ENCODE data around the gene FAM171A1.
"Not testable (repeated sequence)": the region's sequence is repeated elsewhere in the genome, so short reads cannot be mapped to it uniquely, and the experiment has no call there.

FAM171A1 gene

GRCh38 chr10:15316145-15316544 is 54.9 kb downstream of the FAM171A1 start:
- no peak for DNase-seq

DNA sequence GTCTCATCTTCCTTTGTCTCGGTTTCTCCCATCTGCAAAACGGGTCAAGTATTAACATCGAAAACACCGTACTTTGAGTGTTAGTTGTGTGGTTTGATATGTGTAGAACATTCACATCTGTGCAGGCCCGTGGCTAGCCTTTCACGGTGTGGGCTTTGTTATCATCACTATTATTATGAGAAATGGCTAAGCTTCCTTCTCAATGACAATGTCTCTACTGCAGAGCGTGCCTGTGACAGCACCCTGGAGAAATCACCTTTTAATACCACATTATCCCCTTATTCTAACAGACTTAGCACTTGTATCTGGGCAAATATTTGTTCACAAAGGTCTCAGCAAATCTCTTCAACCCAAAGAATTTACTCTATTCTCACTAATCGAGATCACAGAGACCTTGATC is 55.8 kb downstream of the FAM171A1 start:
- DNase-seq, result no peak

- no peak for DNase-seq
These were observed 56.5 kb downstream of the FAM171A1 start for GRCh38 chr10:15314482-15315045.

DNA sequence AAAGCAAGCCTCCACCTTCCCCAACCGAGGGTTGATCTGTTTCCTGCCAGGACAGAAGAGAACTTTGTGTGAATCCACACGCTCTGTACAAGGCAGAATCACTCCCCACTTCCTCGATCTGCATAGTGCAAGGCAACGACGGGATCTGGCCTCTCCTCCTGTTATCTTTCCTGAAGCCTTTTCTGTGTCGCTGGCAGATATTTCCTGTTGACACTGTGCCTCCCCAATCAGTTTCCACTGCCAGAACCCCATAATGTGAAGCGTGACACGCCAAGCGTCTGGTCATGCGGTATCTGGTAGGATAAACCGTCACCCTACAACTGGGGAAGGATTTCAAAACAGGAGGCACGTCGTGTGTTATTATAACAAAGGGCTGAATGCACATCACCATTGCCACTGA is 57.2 kb downstream of the FAM171A1 start:
- no peak for DNase-seq

- DNase-seq, result no peak
These were observed 58.0 kb downstream of the FAM171A1 start for GRCh38 chr10:15313047-15313446.

GRCh38 chr10:15311569-15312280 is 59.4 kb downstream of the FAM171A1 start:
- DNase-seq, result no peak

GRCh38 chr10:15310776-15311568 is 60.1 kb downstream of the FAM171A1 start:
- DNase-seq, result no peak

DNA sequence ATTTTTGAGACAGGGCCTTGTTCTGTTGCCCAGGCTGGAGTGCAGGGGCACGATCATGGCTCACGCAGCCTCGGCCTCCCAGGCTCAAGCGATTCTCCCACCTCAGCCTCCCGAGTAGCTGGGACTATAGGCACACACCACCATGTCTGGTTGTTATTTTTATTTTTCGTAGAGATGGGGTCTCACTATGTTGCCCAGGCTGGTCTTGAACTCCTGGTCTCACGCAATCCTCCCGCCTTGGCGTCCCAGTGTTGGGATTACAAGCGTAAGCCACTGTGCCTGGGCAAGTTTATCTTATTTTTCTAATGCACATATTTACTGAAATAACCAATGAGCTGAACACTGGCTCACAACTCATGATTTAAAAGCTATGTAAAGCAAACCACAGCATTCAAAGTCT is 61.9 kb downstream of the FAM171A1 start:
- no peak for DNase-seq

DNA sequence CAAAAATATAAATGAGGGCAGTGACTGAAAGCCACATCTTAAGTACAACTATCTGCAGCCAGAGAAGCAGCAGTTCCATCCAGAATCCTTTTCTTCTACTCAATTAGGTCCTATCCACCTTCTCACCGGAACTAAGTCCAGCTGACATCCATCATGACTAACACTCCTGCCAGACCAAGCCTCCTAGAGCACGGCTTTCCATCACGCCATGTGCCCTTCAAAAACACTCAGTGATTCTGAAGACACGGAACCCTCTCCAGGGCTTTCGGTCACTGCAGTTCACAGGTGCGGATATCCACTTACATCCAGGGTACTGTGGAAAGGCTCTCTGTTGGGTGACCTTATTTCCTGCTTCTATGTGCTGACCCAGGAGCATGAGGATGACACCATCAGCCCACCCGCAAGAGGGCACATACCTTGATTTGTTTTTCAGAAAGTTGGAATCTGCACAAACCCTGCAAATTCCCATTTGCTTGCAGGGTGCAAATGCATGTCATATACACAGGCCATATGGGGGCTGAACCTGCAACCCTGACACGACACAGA is 64.3 kb downstream of the FAM171A1 start:
- DNase-seq, result no peak

DNA sequence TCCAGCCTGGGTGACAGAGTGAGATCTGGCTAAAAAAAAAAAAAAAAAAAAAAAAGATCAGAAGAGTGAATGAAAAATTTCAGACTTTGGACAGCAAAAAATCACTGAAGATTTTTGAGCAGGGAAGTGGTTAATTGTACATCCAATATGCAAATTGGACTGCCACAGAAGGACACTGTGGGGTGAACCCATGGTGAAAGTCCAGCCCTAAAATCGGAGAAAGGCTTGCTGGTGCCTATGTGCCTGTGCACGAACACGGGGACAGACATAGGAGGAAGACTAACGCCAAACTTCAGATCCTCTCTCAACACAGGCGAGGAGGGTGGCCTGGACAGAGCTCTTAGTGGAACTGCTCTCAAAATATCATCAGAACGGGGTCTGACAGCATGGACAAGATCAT is 65.5 kb downstream of the FAM171A1 start:
- DNase-seq, result no peak

- no peak for DNase-seq
These were observed 65.9 kb downstream of the FAM171A1 start for GRCh38 chr10:15305161-15305560.

- not testable (repeated sequence) for DNase-seq
These were observed 68.7 kb downstream of the FAM171A1 start for GRCh38 chr10:15302188-15302956.

- DNase-seq, result no peak
These were observed 70.4 kb downstream of the FAM171A1 start for GRCh38 chr10:15300697-15301096.

DNA sequence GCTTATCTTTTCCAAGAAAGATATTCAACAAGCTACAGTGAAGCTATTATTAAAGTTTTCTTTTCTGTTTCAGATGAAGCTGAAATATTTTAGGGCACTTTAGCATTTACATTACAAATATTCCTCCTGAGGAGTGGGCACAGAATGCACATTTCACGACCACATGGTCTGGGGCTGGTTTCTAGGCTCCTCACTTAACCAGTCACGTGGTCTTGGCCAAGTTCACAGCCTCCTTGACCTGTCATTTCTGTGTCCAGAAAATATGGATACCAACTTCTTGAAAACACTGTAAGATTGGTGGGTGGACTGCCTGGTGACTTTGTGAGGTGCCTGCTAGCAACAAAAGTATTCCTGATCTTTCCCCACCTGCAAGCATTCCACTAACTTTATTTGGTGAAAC is 70.9 kb downstream of the FAM171A1 start:
- no peak for DNase-seq

DNA sequence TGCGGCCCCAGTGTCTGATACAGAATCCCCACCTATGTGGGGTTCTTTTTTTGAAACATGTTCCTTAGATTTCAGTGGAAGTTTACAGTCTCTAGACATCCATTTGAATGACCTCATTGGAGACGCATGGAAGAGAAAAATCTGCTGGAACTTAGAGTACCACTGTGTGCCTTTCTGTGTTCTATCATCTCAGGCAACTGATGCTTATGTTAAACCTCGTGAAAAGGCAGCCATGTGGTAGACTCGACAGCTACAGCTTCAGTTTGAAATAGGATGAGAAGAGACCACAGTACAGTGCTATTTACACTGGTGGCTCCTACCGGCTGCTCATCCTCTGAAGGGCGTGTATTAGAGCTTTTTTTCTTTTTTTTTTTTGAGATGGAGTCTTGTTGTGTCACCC is 74.4 kb downstream of the FAM171A1 start:
- DNase-seq, result no peak

GRCh38 chr10:15295537-15296325 is 75.4 kb downstream of the FAM171A1 start:
- no peak for DNase-seq

GRCh38 chr10:15293862-15294842 is 76.9 kb downstream of the FAM171A1 start:
- DNase-seq, result no peak

DNA sequence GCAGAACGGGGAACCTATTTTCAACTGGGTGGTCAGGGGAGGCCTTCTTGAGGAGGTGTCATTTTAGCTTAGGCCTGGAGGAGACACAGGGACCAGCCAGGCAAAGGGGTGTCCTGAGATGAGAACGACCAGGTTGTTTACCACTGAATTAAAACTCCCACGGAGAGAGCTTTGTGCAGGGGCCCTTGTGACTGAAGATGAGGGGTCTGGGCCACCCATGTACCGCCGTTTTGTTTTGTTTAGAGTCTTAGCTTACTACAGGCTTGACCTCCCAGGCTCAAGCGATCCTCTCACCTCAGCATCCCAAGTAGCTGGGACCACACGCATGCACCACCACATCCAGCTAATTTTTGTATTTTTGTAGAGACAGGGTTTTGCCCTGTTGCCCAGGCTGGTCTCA is 80.4 kb downstream of the FAM171A1 start:
- no peak for DNase-seq

DNA sequence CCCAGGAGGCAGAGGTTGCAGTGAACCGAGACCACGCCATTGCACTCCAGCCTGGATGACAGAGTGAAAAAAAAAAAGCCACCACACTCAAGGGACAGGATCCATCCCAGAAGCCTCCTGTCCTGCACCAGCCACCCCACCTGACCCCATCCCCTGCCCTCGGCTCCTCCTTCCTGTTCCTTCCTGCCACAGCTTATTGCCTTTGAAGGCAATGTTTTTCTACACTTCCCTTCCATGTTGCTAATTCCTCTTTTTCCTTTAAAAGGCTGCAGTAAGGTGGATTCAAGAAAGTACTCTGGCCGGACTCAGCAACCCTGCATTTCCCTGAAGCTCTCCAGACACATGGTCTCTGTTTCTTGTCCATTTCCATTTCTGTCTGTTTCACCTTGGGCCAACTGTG is 80.9 kb downstream of the FAM171A1 start:
- DNase-seq, result no peak

GRCh38 chr10:15280974-15281373 is 90.1 kb downstream of the FAM171A1 start:
- DNase-seq, result no peak

GRCh38 chr10:15280462-15280861 is 90.6 kb downstream of the FAM171A1 start:
- DNase-seq, result no peak
